Measurements from ENCODE around the gene CA10. TPM values are rescaled to one million over a fixed set of nuclear protein-coding genes. Genes with fewer than 3 reads are reported as not detected.

Gene CA10
- total RNA-seq, 4 donors from 2014 or later: not detected

DNA sequence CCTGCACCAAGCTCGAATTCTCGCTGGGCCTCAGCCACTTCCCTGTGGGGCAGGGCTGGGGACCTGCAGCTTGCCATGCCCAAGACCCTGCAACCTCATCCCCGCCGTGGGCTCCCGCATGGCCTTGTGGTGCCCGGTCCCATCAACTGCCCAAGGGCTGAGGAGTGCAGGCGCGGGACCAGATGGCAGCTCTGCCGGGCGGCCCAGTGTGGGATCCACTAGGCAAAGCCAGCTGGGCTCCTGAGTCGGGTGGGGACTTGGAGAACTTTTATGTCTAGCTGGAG, 489.6 kb downstream of the CA10 start:
- Histone ChIP-seq H3K36me3 (no peaks in the 10 kb centered on the region), H3K27me3 (peaks cover 4% of the 10 kb centered on the region), H3K4me3 (no peak overlapping the region), H3K27ac (no peak overlapping the region), H3K4me1 (no peaks in the 10 kb centered on the region), H3K9me3 (no peaks in the 10 kb centered on the region)
- WGBS, 2 donors (ENCODE audit: low coverage in 1 of 2): no CpG with 5 or more reads among the region's 11 CpGs
- ATAC-seq: no peak
- TF ChIP-seq EP300 (IDR thresholded peaks at IDR 0.05) (no peak), POLR2AphosphoS5 (IDR thresholded peaks at IDR 0.05) (no peak), POLR2A (IDR thresholded peaks at IDR 0.05) (no peak)
- TF ChIP-seq, protein P1, sequence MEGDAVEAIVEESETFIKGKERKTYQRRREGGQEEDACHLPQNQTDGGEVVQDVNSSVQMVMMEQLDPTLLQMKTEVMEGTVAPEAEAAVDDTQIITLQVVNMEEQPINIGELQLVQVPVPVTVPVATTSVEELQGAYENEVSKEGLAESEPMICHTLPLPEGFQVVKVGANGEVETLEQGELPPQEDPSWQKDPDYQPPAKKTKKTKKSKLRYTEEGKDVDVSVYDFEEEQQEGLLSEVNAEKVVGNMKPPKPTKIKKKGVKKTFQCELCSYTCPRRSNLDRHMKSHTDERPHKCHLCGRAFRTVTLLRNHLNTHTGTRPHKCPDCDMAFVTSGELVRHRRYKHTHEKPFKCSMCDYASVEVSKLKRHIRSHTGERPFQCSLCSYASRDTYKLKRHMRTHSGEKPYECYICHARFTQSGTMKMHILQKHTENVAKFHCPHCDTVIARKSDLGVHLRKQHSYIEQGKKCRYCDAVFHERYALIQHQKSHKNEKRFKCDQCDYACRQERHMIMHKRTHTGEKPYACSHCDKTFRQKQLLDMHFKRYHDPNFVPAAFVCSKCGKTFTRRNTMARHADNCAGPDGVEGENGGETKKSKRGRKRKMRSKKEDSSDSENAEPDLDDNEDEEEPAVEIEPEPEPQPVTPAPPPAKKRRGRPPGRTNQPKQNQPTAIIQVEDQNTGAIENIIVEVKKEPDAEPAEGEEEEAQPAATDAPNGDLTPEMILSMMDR (IDR thresholded peaks at IDR 0.05): no peak

DNA sequence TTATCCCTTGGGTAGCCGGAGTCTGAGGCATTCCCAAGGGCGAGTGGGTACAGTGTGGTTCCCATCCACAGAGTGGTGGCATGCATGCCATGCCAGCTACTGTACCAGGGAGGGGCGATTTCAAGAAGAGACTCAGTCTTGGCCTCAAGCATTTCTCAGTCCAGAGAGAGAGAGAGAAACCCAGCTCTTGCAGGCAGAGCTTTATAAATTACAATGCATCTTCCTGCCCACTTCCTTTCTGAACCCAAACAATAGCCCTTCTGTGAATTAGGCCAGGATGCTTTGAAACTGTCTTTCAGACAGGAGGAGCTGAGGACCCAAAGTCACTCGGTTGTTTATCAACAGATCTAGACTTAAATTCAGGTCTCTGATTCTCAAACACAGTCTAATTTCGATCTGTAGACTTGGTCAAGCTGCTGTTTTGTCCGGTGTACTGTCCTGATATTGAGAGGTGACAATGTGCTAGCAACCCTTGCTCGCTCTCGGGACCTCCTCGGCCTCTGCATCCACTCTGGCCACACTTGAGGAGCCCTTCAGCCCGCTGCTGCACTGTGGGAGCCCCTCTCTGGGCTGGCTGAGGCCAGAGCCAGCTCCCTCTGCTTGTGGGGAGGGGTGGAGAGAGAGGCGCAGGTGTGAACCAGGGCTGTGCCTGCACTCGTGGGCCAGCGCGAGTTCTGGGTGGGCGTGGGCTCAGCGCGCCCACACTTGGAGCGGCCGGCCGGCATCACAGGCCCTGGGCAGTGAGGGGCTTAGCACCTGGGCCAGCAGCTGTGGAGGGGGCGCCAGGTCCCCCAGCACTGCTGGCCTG, 490.2 kb downstream of the CA10 start:
- H3K4me1 ChIP-seq: no peaks in the 10 kb centered on the region
- H3K27me3 ChIP-seq: peaks cover 4% of the 10 kb centered on the region
- no peak overlapping the region for H3K27ac ChIP-seq
- H3K4me3 ChIP-seq: no peak overlapping the region
- TF ChIP-seq, protein P1 (IDR thresholded peaks at IDR 0.05): no peak
- TF ChIP-seq EP300 (IDR thresholded peaks at IDR 0.05): no peak
- no peak for TF ChIP-seq POLR2AphosphoS5 (IDR thresholded peaks at IDR 0.05)
- TF ChIP-seq POLR2A (IDR thresholded peaks at IDR 0.05): no peak
- H3K36me3 ChIP-seq: no peaks in the 10 kb centered on the region
- H3K9me3 ChIP-seq: no peaks in the 10 kb centered on the region
- WGBS, 2 donors (ENCODE audit: low coverage in 1 of 2): 41% methylated on average over 3 of the region's 21 CpGs; no CpG with 5 or more reads in 1 of the 2 donors
- no peak for ATAC-seq

DNA sequence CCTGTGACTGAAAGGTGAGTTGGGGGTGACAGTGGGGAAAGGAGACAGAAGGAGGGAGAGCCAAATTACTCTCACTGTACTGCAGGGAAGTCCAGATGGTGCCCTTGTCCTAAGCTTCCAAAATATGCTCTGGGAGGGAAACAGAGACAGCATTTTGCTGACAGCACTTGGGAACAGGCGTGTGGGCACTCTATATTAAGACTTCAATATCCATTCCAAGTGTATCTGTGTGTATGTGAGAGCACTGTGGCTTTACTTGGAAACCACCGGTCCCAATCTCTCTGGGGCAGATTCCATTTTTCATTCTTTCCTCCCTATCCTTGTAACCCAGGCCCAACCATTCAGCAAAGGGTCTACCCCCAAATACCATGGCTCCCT, 490.8 kb downstream of the CA10 start:
- no peaks in the 10 kb centered on the region for H3K9me3 ChIP-seq
- H3K4me1 ChIP-seq: no peaks in the 10 kb centered on the region
- H3K27ac ChIP-seq: no peak overlapping the region
- WGBS, 2 donors (ENCODE audit: low coverage in 1 of 2): 61 to 88% methylated on average over 1 to 2 of the region's 2 CpGs
- H3K27me3 ChIP-seq: peaks cover 4% of the 10 kb centered on the region
- no peak for ATAC-seq
- no peaks in the 10 kb centered on the region for H3K36me3 ChIP-seq
- TF ChIP-seq POLR2A (IDR thresholded peaks at IDR 0.05): no peak
- TF ChIP-seq, protein P1 (IDR thresholded peaks at IDR 0.05): no peak
- TF ChIP-seq POLR2AphosphoS5 (IDR thresholded peaks at IDR 0.05): no peak
- TF ChIP-seq EP300 (IDR thresholded peaks at IDR 0.05): no peak
- H3K4me3 ChIP-seq: no peak overlapping the region

DNA sequence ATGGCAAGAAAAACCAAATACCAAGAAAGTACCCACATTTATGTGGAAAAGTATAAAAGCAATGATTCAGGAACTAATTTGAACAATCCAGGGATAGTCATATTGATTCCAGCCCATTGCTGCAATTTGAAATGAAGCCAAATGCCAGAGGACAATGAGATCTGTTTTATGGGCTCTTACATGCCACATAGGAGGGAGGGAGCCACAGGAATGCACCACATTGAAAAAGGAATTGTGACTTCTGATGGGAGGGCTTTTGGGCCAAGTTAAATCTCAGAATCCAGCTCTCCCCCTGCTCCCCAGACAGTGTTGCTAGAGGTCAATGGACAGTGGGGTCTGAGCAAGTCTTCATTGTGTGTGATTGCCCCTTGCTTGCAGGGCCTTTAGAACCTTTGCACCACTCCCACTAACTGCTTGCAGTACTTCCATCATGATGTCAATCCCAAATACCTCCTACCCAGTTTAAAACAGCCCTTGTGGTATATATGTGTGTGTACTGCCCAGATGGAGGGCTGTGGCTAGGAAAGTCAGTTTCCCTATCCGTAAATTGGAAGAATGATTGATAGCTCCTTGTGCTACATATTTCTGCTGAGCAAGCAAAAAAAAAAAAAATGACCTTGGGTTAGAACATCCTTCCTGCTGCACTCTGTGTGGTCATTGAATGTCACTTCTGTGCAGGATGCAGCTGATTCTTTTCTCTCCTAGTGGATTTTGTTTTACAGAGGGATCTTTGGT, 491.4 kb downstream of the CA10 start:
- 86% methylated on average over 1 of the region's 1 CpG for WGBS, 2 donors (ENCODE audit: low coverage in 1 of 2)
- Histone ChIP-seq H3K27ac (no peak overlapping the region), H3K36me3 (no peaks in the 10 kb centered on the region), H3K27me3 (peaks cover 4% of the 10 kb centered on the region), H3K4me3 (no peak overlapping the region), H3K4me1 (no peaks in the 10 kb centered on the region), H3K9me3 (no peaks in the 10 kb centered on the region)
- TF ChIP-seq EP300 (IDR thresholded peaks at IDR 0.05) (no peak), POLR2A (IDR thresholded peaks at IDR 0.05) (no peak), POLR2AphosphoS5 (IDR thresholded peaks at IDR 0.05) (no peak)
- TF ChIP-seq, protein P1 (IDR thresholded peaks at IDR 0.05): no peak
- no peak for ATAC-seq

Data from gastroesophageal sphincter (tissue), 4 donors.